H1 (cell line): ENCODE measurements around the gene TYW5. TPM values are rescaled to one million over a fixed set of nuclear protein-coding genes. Genes with fewer than 3 reads are reported as not detected.

Source experiments
- CTCF ChIA-PET: fragments of 300-600 bp; sonication (Branson Sonifier 250); formaldehyde crosslinking; loops from one replicate; lab custom pipeline; 2021; ENCODE audit not compliant: partially characterized antibody; lab: Charles Lee
- POLR2A ChIA-PET: fragments of 300-600 bp; sonication (Branson Sonifier 250); formaldehyde crosslinking; loops from one replicate; lab custom pipeline; 2021; ENCODE audit warnings: inconsistent platforms; ENCODE audit not compliant: partially characterized antibody; lab: Charles Lee
- DNase-seq, 2 experiments: peaks; one replicate each; pipeline versions ENCODE4 v3.0.0 to v3.0.0-alpha.2; 2010 to 2022; ENCODE audit warnings: low spot score in 2 of 2, low read depth in 1 of 2, mixed read lengths in 1 of 2
- FAIRE-seq: peaks from 2 replicates; lab custom pipeline; 2011; peaks lifted over from hg19 to GRCh38; lab: Jason Lieb, UNC
- H2AFZ ChIP-seq: 2 replicates; pipeline ENCODE4 v1.8.1; 2012; ENCODE audit warnings: low read length, inconsistent platforms
- H2AK5ac ChIP-seq: 2 replicates; pipeline ENCODE4 v1.6.1; 2013; ENCODE audit warnings: low read depth, low read length
- H2BK120ac ChIP-seq: replicated peaks from 2 replicates; pipeline ENCODE3; 2013; ENCODE audit warnings: low read depth, low read length, inconsistent platforms
- H2BK12ac ChIP-seq: 2 replicates; pipeline ENCODE4 v1.6.1; 2013; ENCODE audit warnings: low read depth, low read length
- H2BK15ac ChIP-seq: 2 replicates; pipeline ENCODE4 v1.6.1; 2013; ENCODE audit warnings: low read length
- H2BK20ac ChIP-seq: 2 replicates; pipeline ENCODE4 v1.6.1; 2013; ENCODE audit warnings: low read length
- H2BK5ac ChIP-seq: 2 replicates; pipeline ENCODE4 v1.6.1; 2013; ENCODE audit warnings: low read depth, low read length
- H3K14ac ChIP-seq: 2 replicates; pipeline ENCODE4 v1.6.1; 2013; ENCODE audit warnings: inconsistent platforms; ENCODE audit not compliant: insufficient read length
- H3K18ac ChIP-seq: 2 replicates; pipeline ENCODE4 v1.6.1; 2013; ENCODE audit warnings: low read length; ENCODE audit errors: extremely low read depth
- H3K23ac ChIP-seq: 2 replicates; pipeline ENCODE4 v1.6.1; 2013; ENCODE audit warnings: inconsistent platforms; ENCODE audit not compliant: insufficient read length
- H3K23me2 ChIP-seq: 2 replicates; pipeline ENCODE4 v1.6.1; 2013; ENCODE audit warnings: low read depth, low read length
- H3K27ac ChIP-seq: 2 replicates; pipeline ENCODE4 v1.6.1; 2011; ENCODE audit warnings: low read depth, low read length, inconsistent platforms
- H3K27me3 ChIP-seq, 4 experiments: replicated peaks in 1 of 4; 1 replicate in 1 of 4; 2 replicates in 3 of 4; pipeline versions ENCODE4 v1.6.1 to v1.8.1; 2011 to 2013; ENCODE audit warnings: low read length in 3 of 4, mild to moderate bottlenecking in 3 of 4, inconsistent platforms in 2 of 4, mixed read lengths in 2 of 4, moderate library complexity in 1 of 4; ENCODE audit not compliant: control insufficient read depth in 3 of 4, insufficient read depth in 3 of 4; ENCODE audit errors: extremely low read depth in 1 of 4
- H3K36me3 ChIP-seq, 4 experiments: 2 replicates each; pipeline versions ENCODE4 v1.6.1 to v1.8.1; 2011 to 2013; ENCODE audit warnings: mild to moderate bottlenecking in 4 of 4, low read length in 3 of 4, moderate library complexity in 2 of 4, control low read depth in 1 of 4, inconsistent platforms in 1 of 4; ENCODE audit not compliant: insufficient read depth in 4 of 4, control insufficient read depth in 2 of 4
- H3K4ac ChIP-seq: replicated peaks from 2 replicates; pipeline ENCODE3; 2013; ENCODE audit warnings: low read length, low read depth, mixed read lengths, inconsistent platforms; ENCODE audit not compliant: insufficient read length
- H3K4me1 ChIP-seq, 4 experiments: replicated peaks in 1 of 4; 1 replicate in 1 of 4; 2 replicates in 3 of 4; pipeline versions ENCODE4 v1.6.1 to v1.8.1; 2011 to 2013; ENCODE audit warnings: low read length in 3 of 4, inconsistent platforms in 2 of 4, mixed read lengths in 1 of 4; ENCODE audit not compliant: insufficient read depth in 4 of 4, control insufficient read depth in 3 of 4
- H3K4me2 ChIP-seq, 2 experiments: 2 replicates each; pipeline versions ENCODE4 v1.6.1 to v1.8.1; 2011 to 2013; ENCODE audit warnings: low read depth in 2 of 2, low read length in 2 of 2, control low read depth in 1 of 2, inconsistent platforms in 1 of 2, mild to moderate bottlenecking in 1 of 2; ENCODE audit not compliant: insufficient read depth in 1 of 2
- H3K4me3 ChIP-seq, 4 experiments: fragments of 200-600, 300-600 bp in 1 of 4; sonication (generic), shearing (Covaris generic), sonication (Bioruptor Twin) in 1 of 4; 2 replicates each; pipeline versions ENCODE4 v1.5.1 to v1.8.1; 2011 to 2016; ENCODE audit warnings: low read length in 4 of 4, low read depth in 3 of 4, control low read depth in 2 of 4, inconsistent platforms in 2 of 4, mild to moderate bottlenecking in 2 of 4, mixed read lengths in 1 of 4, moderate library complexity in 1 of 4; ENCODE audit not compliant: insufficient read depth in 2 of 4; ENCODE audit errors: extremely low read depth in 1 of 4
- H3K56ac ChIP-seq: replicated peaks from 2 replicates; pipeline ENCODE3; 2013; ENCODE audit warnings: low read depth, mild to moderate bottlenecking, mixed read lengths, low read length, inconsistent platforms; ENCODE audit not compliant: insufficient read length
- H3K79me1 ChIP-seq: 2 replicates; pipeline ENCODE4 v1.6.1; 2013; ENCODE audit warnings: low read depth, low read length, control low read depth
- H3K79me2 ChIP-seq, 2 experiments: 2 replicates each; pipeline versions ENCODE4 v1.6.1 to v1.8.1; 2012 to 2013; ENCODE audit warnings: low read length in 2 of 2, mild to moderate bottlenecking in 2 of 2, inconsistent platforms in 1 of 2; ENCODE audit not compliant: insufficient read depth in 2 of 2, control insufficient read depth in 1 of 2
- H3K9ac ChIP-seq, 4 experiments: replicated peaks in 1 of 4; 1 replicate in 1 of 4; 2 replicates in 3 of 4; pipeline versions ENCODE4 v1.6.1 to v1.8.1; 2011 to 2013; ENCODE audit warnings: low read depth in 3 of 4, low read length in 3 of 4, control low read depth in 2 of 4, mild to moderate bottlenecking in 2 of 4, moderate library complexity in 2 of 4, inconsistent platforms in 1 of 4; ENCODE audit errors: extremely low read depth in 1 of 4
- H3K9me3 ChIP-seq, 2 experiments: 2 replicates each; pipeline versions ENCODE4 v1.6.1 to v1.8.1; 2012 to 2013; ENCODE audit warnings: mild to moderate bottlenecking in 2 of 2, moderate library complexity in 2 of 2, control low read depth in 1 of 2, inconsistent platforms in 1 of 2, low read depth in 1 of 2, low read length in 1 of 2, mixed read lengths in 1 of 2; ENCODE audit not compliant: insufficient read depth in 2 of 2
- H4K20me1 ChIP-seq, 2 experiments: replicated peaks in 1 of 2; 2 replicates each; pipeline versions ENCODE3 to v1.8.1; 2011 to 2013; ENCODE audit warnings: inconsistent platforms in 2 of 2, low read length in 2 of 2, mild to moderate bottlenecking in 1 of 2; ENCODE audit not compliant: insufficient read depth in 2 of 2, control insufficient read depth in 1 of 2
- H4K5ac ChIP-seq: 2 replicates; pipeline ENCODE4 v1.6.1; 2013; ENCODE audit warnings: low read length, low read depth, mixed read lengths, inconsistent platforms; ENCODE audit not compliant: insufficient read length
- H4K8ac ChIP-seq: 2 replicates; pipeline ENCODE4 v1.8.0; 2013; ENCODE audit warnings: mild to moderate bottlenecking, moderate library complexity, low read length, inconsistent platforms; ENCODE audit not compliant: insufficient read depth; ENCODE audit errors: extremely low read depth
- H4K91ac ChIP-seq: replicated peaks from 2 replicates; pipeline ENCODE3; 2013; ENCODE audit warnings: low read length, mixed read lengths, inconsistent platforms; ENCODE audit not compliant: insufficient read length
- ASH2L ChIP-seq: fragments of 200-600, 300-600 bp; sonication (generic); IDR thresholded peaks from one replicate; pipeline ENCODE4 v1.7.1; 2017; ENCODE audit warnings: low read length
- BACH1 ChIP-seq: IDR thresholded peaks from 2 replicates; pipeline ENCODE4 v1.6.1; 2012; ENCODE audit warnings: low read length, improper control_type of control experiment
- BRCA1 ChIP-seq: IDR thresholded peaks from 2 replicates; pipeline ENCODE4 v1.6.1; 2012; ENCODE audit warnings: low read depth, low read length, improper control_type of control experiment
- CBX8 ChIP-seq: fragments of 300-800, 300-1000 bp; sonication (generic); IDR thresholded peaks from 2 replicates; pipeline ENCODE4 v1.7.1; 2016; ENCODE audit warnings: low read depth, low read length, borderline replicate concordance
- EP300 ChIP-seq, 2 experiments: IDR thresholded peaks; 1 replicate in 1 of 2; 2 replicates in 1 of 2; pipeline ENCODE4 v1.6.1; 2011 to 2012; ENCODE audit warnings: low read depth in 2 of 2, low read length in 2 of 2, mild to moderate bottlenecking in 2 of 2, borderline replicate concordance in 1 of 2, inconsistent platforms in 1 of 2, moderate library complexity in 1 of 2
- NANOG ChIP-seq: IDR thresholded peaks from 2 replicates; pipeline ENCODE4 v1.6.1; 2011; ENCODE audit warnings: low read length, low read depth, mild to moderate bottlenecking, inconsistent platforms; ENCODE audit not compliant: insufficient read depth, poor library complexity, severe bottlenecking
- RAD21 ChIP-seq, 2 experiments: IDR thresholded peaks in 1 of 2; conservative IDR thresholded peaks in 1 of 2; 2 replicates each; pipeline ENCODE4 v1.6.1; 2011; ENCODE audit warnings: low read depth in 2 of 2, low read length in 2 of 2, improper control_type of control experiment in 1 of 2, inconsistent platforms in 1 of 2, mild to moderate bottlenecking in 1 of 2, moderate library complexity in 1 of 2
- SAP30 ChIP-seq: fragments of 300-600 bp; sonication (generic); IDR thresholded peaks from 2 replicates; pipeline ENCODE4 v1.7.1; 2012; ENCODE audit warnings: low read length, moderate library complexity, mild to moderate bottlenecking, inconsistent platforms; ENCODE audit not compliant: insufficient read depth, insufficient replicate concordance
- SP4 ChIP-seq: IDR thresholded peaks from 2 replicates; pipeline ENCODE4 v1.6.1; 2012; ENCODE audit warnings: low read length, inconsistent platforms
- TCF12 ChIP-seq: IDR thresholded peaks from 2 replicates; pipeline ENCODE4 v1.6.1; 2011; ENCODE audit warnings: low read depth, mild to moderate bottlenecking, low read length
- WGBS, 2 experiments: shearing (Covaris generic) in 1 of 2; methylation state at CpG; one replicate each; pipeline versions ENCODE4 v1.1.6 to v1.1.7; 2013 to 2015; ENCODE audit warnings: low lambda C conversion rate in 2 of 2, mixed read lengths in 2 of 2, inconsistent platforms in 1 of 2, low coverage in 1 of 2, missing lambda C conversion rate in 1 of 2; ENCODE audit not compliant: insufficient replicate concordance in 2 of 2, insufficient coverage in 1 of 2, insufficient read length in 1 of 2; ENCODE audit errors: extremely low coverage in 1 of 2, missing lambda C conversion rate in 1 of 2; 5-methylcytosine and 5-hydroxymethylcytosine counted together
- polyA plus RNA-seq, 7 experiments: library from polyadenylated mRNA; depleted of rRNA in 3 of 7; stranded (reverse) in 5 of 7; unstranded in 2 of 7; fragments of >200 nt in 5 of 7; fragments of 200-250 nt in 2 of 7; gene quantifications; 1 replicate in 5 of 7; 2 replicates in 1 of 7; 4 replicates in 1 of 7; pipeline versions ENCODE4 v1.2.1 to v1.2.3, GENCODE V29; 2011 to 2013; ENCODE audit warnings: missing spikeins in 2 of 7, mixed read lengths in 2 of 7
- total RNA-seq: library from RNA; stranded (reverse); fragmentation: NEBNext Ultra II Directional; extraction: Animal tissue kit (Norgen Biotek cat#: 25700); gene quantifications from 2 replicates; pipeline ENCODE4 v1.2.1, GENCODE V29; 2021
- TF ChIP-seq, protein P1 (sequence below): IDR thresholded peaks from 2 replicates; pipeline ENCODE4 v1.6.1; 2012; ENCODE audit warnings: inconsistent platforms

TYW5 gene
- total and polyA plus RNA-seq, 2 of the 8 experiments (the other 6 are each of a cell fraction or from before 2014, with no cell fraction given) = 5.4 to 11.3 TPM

DNA sequence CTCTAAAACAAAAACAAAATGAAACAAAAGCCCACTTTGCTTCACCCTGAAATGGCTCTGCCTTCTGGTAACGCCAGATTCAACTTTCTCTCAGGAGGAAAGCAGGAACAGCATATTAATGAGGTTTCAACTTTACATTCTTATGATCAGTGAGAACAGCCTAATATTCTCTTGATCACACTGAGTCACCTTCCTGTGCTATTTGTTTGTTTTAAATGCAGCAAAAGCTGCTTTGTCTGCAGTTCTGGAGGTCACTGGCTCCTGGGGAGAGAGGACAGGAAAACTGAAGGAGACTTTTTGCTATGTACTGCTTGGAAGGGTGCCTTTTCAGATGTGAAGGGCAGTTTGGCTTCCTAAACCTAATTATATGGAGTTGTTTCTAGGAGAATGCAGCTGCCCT, 48.2 kb upstream of the TYW5 start:
- no peak for FAIRE-seq
- Histone ChIP-seq H3K79me1 (no peaks in the 10 kb centered on the region), H3K4ac (no peak overlapping the region), H2BK12ac (no peak overlapping the region), H3K4me1 (peaks cover 2 to 9% (median 5%) of the 10 kb centered on the region in 4 experiments; a peak in 3 of 7 replicates), H3K4me3 (no peak overlapping the region), H4K20me1 (no peaks in the 10 kb centered on the region), H4K8ac (no peak overlapping the region), H3K36me3 (no peaks in the 10 kb centered on the region), H3K9ac (no peak overlapping the region), H2BK120ac (no peak overlapping the region), H4K5ac (no peak overlapping the region), H3K18ac (no peak overlapping the region), H3K9me3 (no peaks in the 10 kb centered on the region), H3K23ac (no peak overlapping the region), H2AK5ac (no peak overlapping the region), H3K4me2 (0 out of 4 replicates have a peak overlapping the region, but pooled peaks of 1 of the 2 experiments have one; percentile 1), H3K14ac (no peak overlapping the region), H3K27ac (0 out of 2 replicates have a peak overlapping the region, but pooled peaks have one; percentile 42), H2BK15ac (no peak overlapping the region), H2AFZ (peak overlapping the region; percentile 98), H3K27me3 (no peaks in the 10 kb centered on the region), H3K79me2 (no peaks in the 10 kb centered on the region), H2BK5ac (peak overlapping the region; percentile 7; the same call in 1 of the 2 replicates), H3K23me2 (no peaks in the 10 kb centered on the region), H3K56ac (no peak overlapping the region), H4K91ac (no peak overlapping the region), H2BK20ac (no peak overlapping the region)
- ChIA-PET CTCF (interaction anchor here (0.7 to 1.7 kb wide), 3 partner anchors 13 to 311 kb away, joined by 3 to 4 read pairs (median 3); no protein-coding TSS in a partner anchor), POLR2A (no interaction called here)
- TF ChIP-seq CBX8 = no peak
- no peak for TF ChIP-seq SAP30
- no peak for TF ChIP-seq BRCA1
- TF ChIP-seq BACH1 = no peak
- no peak for TF ChIP-seq TCF12
- TF ChIP-seq ASH2L = no peak
- no peak for TF ChIP-seq RAD21 (IDR thresholded peaks at IDR 0.05 in 1 of 2, conservative IDR thresholded peaks at IDR 0.05 in 1 of 2; ENCODE audit: low read depth in 2 of 2, low read length in 2 of 2)
- TF ChIP-seq, protein P1, sequence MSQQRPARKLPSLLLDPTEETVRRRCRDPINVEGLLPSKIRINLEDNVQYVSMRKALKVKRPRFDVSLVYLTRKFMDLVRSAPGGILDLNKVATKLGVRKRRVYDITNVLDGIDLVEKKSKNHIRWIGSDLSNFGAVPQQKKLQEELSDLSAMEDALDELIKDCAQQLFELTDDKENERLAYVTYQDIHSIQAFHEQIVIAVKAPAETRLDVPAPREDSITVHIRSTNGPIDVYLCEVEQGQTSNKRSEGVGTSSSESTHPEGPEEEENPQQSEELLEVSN = no peak
- TF ChIP-seq SP4 = no peak
- TF ChIP-seq EP300 (IDR thresholded peaks at IDR 0.05; ENCODE audit: borderline replicate concordance in 1 of 2, low read depth in 2 of 2, low read length in 2 of 2) = no peak
- TF ChIP-seq NANOG = no peak
- no peak for DNase-seq
- 45% methylated on average over 1 of the region's 1 CpG; no CpG with 5 or more reads in 1 of the 2 experiments for WGBS, 2 experiments
